ENCODE measurements around the gene OR5H1.
"Not testable (repeated sequence)": the region's sequence is repeated elsewhere in the genome, so short reads cannot be mapped to it uniquely, and the experiment has no call there.

Gene OR5H1

GRCh38 chr3:98110550-98110908, 20.0 kb upstream of the OR5H1 start:
- Mint-ChIP-seq H3K4me3 (no peak overlapping the region), H3K4me1 (no peaks in the 10 kb centered on the region), H3K9me3 (peaks cover 3% of the 10 kb centered on the region), H3K36me3 (ENCODE audit: low read depth) (no peaks in the 10 kb centered on the region), H3K27ac (peak overlapping the region in 1 of 3 experiments; percentile 24), H3K27me3 (ENCODE audit: low read depth) (no peaks in the 10 kb centered on the region)
- no peak for TF ChIP-seq CTCF (IDR thresholded peaks at IDR 0.05; ENCODE audit: unreplicated experiment in 3 of 3)

- H3K36me3 Mint-ChIP-seq (ENCODE audit: low read depth), result no peaks in the 10 kb centered on the region
- no peak for TF ChIP-seq CTCF (IDR thresholded peaks at IDR 0.05; ENCODE audit: unreplicated experiment in 3 of 3)
- no peak overlapping the region for H3K4me3 Mint-ChIP-seq
- H3K9me3 Mint-ChIP-seq, result peaks cover 3% of the 10 kb centered on the region
- H3K27ac Mint-ChIP-seq, result no peak overlapping the region
- no peaks in the 10 kb centered on the region for H3K27me3 Mint-ChIP-seq (ENCODE audit: low read depth)
- H3K4me1 Mint-ChIP-seq, result no peaks in the 10 kb centered on the region
Measured at GRCh38 chr3:98114264-98114663, 16.3 kb upstream of the OR5H1 start.

- no peak for TF ChIP-seq CTCF (IDR thresholded peaks at IDR 0.05; ENCODE audit: unreplicated experiment in 3 of 3)
- no peak overlapping the region for H3K4me3 Mint-ChIP-seq
- H3K27me3 Mint-ChIP-seq (ENCODE audit: low read depth), result no peaks in the 10 kb centered on the region
- no peak overlapping the region for H3K27ac Mint-ChIP-seq
- H3K4me1 Mint-ChIP-seq, result no peaks in the 10 kb centered on the region
- H3K36me3 Mint-ChIP-seq (ENCODE audit: low read depth), result no peaks in the 10 kb centered on the region
- peaks cover 3% of the 10 kb centered on the region for H3K9me3 Mint-ChIP-seq
Measured at GRCh38 chr3:98115717-98116116, 14.8 kb upstream of the OR5H1 start.

GRCh38 chr3:98136631-98137030, 6.1 kb downstream of the OR5H1 start:
- TF ChIP-seq CTCF (IDR thresholded peaks at IDR 0.05; ENCODE audit: unreplicated experiment in 3 of 3), result no peak
- Mint-ChIP-seq H3K4me1 (no peaks in the 10 kb centered on the region), H3K27ac (no peak overlapping the region), H3K9me3 (no peaks in the 10 kb centered on the region), H3K36me3 (ENCODE audit: low read depth) (no peaks in the 10 kb centered on the region), H3K4me3 (no peak overlapping the region), H3K27me3 (ENCODE audit: low read depth) (no peaks in the 10 kb centered on the region)

- not testable (repeated sequence) for H3K36me3 Mint-ChIP-seq (ENCODE audit: low read depth); H3K4me3 Mint-ChIP-seq; H3K9me3 Mint-ChIP-seq; H3K27ac Mint-ChIP-seq; H3K4me1 Mint-ChIP-seq; H3K27me3 Mint-ChIP-seq (ENCODE audit: low read depth)
Measured at GRCh38 chr3:98137826-98138557, 7.5 kb downstream of the OR5H1 start.

GRCh38 chr3:98140531-98140930, 10.0 kb downstream of the OR5H1 start:
- H3K9me3 Mint-ChIP-seq, result no peaks in the 10 kb centered on the region
- no peaks in the 10 kb centered on the region for H3K36me3 Mint-ChIP-seq (ENCODE audit: low read depth)
- H3K27ac Mint-ChIP-seq, result no peak overlapping the region
- no peak overlapping the region for H3K4me3 Mint-ChIP-seq
- no peaks in the 10 kb centered on the region for H3K4me1 Mint-ChIP-seq
- H3K27me3 Mint-ChIP-seq (ENCODE audit: low read depth), result no peaks in the 10 kb centered on the region
- TF ChIP-seq CTCF (IDR thresholded peaks at IDR 0.05; ENCODE audit: unreplicated experiment in 3 of 3), result no peak

Data from nephron (organoid).